GF-D8 (cell line): ENCODE data around the gene MEIS2.
"Not testable (repeated sequence)": the region's sequence is repeated elsewhere in the genome, so short reads cannot be mapped to it uniquely, and the experiment has no call there.

Experiments
- DNase-seq: peaks from one replicate; lab custom pipeline; 2025; lab: John Stamatoyannopoulos, UW

Gene MEIS2

DNA sequence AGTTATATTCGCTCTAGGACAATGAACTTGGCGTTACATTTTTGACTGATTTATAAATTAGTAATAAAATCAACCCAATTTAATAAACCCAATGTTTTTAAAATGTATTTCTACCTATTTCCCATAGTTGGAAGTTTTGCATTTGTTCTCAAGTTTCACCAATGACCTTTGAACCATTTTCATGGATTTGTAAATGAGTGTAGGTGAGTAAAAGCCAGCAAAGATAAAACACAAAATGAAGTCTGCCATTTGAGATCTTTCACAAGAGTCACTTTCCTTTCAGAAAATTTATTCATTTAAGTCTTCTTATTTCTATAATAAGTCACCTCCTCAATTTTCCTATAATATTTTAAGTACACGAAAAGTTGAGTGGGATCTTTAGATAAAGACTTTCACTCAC lies 92.1 kb downstream of the MEIS2 start:
- DNase-seq: no peak

DNA sequence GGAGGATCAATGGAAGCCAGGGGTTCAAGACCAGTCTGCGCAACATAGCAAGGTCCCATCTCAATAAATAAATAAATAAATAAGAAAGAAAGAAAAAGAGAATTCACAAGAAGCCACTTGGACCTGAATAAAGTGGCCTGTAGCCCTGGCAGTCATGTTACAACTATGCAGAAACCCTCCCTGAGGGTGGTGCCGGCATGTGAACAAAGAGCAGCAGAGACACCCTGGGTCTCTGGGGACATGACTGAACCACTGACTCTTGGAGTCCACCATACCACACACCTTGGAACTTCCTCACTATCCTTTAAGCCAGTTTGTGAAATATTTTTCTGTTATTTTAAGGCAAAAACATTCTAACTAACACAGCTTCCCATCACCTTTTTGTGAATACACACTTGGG lies 93.0 kb downstream of the MEIS2 start:
- DNase-seq: no peak

DNA sequence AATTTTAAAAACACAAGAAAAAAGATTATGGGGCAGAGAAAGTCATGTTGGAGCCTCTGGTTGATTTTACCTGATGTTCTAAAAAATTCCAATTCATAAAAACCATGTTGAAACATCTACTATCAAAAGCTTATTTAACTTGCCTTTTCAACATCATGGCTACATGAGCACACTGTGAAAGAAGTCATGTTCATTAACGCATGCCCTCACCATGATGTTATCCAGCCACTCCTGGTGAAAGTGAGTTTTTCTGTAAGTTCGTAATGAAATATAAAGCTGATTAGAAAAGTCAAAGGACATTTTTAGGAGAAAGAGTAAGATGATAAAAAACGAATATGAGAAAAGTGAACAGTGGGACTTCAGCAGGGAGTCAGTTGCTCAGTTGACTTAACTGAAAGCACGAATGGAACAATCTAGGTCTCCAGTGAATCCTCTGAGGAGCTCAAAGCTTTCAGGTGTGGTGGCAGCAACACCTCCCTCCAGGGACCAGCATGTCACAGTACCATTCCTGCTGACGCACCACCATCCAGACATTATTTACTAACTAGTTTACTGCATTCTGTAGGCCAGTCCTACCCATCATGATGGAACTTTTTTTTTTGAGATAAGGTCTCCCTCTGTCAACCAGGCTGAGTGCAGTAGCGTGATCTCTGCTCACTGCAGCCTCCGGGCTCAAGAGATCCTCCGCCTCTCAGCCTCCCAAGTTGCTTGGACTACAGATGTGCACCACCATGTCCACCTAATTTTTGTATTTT lies 95.2 kb downstream of the MEIS2 start:
- no peak for DNase-seq

DNA sequence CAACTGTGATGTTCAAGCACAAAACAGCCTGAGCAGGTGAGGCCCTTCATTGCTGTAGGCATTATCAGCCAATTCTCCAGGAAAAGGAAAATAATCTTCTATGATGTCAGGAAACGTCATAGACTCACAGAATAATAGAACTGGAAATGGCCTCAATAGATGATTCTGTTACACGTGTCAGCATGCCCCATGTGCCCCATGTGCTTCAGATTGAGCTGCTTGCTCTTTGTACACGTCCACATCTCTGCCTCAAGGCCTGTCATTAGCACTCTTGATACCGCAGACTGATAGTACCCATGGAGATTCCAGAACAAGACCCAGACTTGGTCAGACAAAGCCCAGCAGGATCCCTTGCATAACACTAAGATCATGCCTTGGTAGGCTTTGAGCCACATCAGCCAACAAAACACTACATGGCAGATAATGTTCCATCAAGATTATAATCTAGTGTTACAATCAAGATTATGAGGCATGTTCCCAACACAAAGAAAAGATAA lies 95.9 kb downstream of the MEIS2 start:
- no peak for DNase-seq

DNA sequence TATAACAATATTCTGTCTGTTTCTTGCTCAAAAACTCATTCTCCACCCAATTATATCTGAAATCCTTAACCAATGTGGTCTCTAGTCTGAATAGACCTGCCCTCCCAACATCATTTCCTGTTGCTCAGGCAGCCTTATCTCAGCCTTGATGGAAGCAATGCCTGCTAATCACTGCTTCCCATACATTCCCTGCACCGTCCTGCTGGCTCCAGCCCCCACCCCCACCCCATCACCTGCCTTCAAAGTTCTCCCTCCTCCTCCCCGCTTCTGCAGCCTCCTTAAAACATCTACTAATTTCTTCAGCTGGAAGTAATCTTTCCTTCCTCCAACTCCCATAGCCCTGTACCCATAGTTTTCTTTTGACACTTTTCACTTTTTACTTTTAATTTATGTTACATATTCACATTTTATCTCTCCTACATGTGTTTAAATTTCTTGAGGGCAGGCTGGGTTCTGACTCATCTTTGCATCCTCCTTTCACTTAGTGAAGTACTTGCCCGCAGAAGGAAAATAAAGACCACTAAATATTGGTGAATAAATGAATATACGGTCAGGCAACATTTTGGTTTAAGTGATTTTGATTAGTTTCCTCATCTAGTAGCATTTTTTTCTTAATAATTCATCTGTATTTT lies 98.2 kb downstream of the MEIS2 start:
- no peak for DNase-seq

DNA sequence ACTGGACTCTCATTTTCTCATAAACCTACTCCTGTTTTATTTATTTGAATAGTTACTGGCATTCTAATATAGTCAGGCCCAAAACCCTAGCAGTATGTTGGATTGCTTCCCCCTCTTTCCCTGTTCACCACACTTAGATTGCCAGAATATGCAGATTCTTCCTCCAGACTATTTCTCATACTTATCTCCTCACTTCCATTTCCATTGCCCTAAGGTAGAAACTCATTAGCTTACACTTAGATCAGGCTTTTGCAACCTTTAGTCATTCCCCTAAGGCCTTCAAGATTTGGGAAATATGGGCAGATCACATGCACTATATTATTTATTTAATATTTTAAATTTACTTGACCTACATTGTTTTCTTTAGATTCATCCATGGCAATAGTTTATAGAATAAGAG lies 98.9 kb downstream of the MEIS2 start:
- DNase-seq: no peak

DNA sequence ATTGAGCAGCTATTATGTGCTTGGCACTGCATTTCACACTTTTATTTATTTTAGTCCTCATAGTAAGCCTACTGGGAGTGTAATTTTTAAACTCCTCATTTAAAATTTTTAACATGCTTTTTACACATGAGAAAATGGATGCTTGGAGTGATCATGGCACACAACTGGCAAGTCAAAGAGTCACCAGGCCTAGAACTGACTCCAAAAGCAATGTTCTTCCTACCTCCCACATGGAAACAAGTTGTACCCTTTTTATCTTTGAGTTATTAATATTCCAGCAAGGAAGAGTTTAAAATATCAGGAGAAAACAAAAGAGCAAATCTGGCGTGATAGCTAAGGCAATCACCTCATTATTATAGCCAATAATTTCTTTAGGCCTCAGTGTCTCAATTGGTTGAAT lies 100.6 kb downstream of the MEIS2 start:
- DNase-seq: no peak

DNA sequence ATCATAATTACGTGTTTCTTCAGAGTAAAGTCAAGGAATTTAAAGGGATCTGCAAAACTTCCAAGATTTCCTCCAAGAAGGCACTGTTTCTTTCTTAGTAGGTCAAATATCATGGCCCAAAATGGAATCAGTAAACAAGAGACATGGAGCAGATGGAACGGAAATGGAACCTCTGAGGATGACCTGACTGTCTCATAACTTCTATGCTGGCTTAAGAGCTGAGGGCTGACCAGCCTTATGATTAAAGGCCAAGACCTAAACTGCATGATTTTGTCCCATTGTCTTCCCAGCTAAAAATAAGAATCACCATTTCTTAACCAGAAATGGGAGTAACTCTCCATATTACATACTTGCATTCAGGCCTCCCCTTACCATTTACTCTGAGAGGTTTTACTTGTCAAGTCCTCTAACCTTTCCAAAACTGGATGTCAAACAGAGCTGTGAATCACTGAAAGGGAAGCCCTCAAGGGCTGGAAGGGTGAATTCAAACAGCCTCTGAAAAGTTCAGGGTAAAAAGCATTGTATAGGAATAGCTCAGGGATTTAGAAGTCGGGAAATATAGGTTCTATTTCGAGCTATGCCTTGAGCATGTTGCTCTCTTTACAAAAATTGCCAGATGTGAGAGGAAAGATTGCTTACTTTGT lies 103.7 kb downstream of the MEIS2 start:
- no peak for DNase-seq

DNA sequence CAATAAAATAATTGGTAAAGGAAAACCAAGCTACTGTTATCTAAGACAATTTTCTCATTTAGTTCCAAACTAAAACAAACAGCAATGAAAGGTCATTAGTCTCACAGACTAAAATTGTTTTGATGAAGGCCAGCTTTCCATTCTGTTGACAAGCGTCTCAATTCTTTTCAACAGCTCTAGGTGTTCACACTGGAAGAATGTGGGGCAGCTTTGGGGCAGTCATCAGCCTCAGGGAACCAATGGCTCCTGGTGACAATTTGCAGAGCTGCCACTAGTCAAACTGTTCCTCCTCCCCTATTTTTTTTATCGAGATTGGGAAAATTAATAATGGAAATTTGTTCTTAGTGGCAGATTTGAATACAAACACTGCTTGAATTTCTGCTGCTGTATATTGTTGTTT lies 104.2 kb downstream of the MEIS2 start:
- no peak for DNase-seq

DNA sequence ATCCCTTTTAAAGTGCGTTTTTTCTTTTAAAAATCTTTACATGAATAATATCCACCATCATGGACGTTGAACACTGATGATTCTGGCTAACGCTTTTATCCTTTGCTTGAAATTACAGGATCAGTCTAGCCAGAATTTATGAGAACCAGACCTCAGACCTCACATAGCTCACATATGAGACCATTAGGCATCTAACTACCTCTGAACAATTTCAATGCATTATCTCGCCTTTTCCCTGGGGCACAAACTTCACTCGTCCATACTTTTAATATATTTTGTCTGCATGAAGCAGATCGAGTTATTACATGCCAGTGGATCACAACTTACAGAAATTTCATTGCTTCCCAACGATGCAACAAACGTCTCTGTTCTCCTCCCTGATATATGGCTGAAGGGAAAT lies 105.6 kb downstream of the MEIS2 start:
- no peak for DNase-seq

DNA sequence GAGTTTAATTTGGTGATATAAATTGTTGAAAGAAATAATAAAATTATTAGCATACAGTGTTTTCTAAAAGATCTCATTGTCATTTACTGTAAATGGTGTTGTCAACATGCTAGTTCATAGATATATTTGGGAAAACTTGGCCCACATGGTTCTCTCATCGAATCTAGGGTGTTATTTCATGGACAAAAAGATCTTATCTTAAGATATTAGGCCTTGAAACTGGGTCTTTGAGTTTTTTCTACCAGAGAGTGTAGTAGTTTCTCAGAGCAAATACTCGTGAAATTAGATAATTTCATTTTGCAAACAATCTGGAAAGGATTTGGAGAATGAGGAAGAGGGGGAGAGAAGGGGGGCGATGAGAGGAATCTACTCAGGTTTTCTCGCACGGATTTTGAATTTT lies 107.9 kb downstream of the MEIS2 start:
- DNase-seq: no peak

DNA sequence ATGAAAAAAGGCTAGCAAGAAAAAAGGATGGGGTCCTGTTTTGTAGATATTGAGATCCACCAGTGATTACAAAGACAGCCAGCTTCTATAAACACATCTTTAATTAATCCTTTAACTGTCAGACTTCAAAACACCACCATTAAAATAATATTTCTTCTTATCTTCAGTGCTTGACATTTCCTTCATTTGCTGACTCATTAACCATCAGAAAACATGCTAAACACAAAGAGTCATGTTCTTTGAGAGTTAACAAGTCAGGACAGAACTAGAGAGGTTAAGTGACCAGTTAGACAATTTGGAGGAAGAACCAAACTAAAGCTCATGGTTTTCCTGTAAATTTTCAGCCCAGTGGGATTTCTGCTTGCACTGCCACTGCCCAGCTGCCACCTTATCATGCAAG lies 111.4 kb downstream of the MEIS2 start:
- no peak for DNase-seq

DNA sequence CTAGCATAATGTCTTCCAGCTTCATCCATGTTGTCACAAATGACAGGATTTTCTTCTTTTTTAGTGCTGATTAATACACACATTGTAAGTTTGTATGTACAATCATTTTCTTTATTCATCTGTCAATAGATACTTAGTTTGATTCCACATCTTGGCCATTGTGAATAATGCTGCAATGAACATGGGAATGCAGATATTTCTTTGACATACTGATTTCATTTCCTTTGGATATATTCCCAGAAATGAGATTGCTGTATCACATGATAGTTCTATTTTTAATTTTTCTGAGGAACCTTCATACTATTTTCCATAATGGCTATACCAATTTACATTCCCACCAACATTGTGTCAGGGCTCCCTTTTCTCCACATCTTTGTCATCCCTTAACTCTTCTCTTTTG lies 117.9 kb downstream of the MEIS2 start:
- DNase-seq: no peak

DNA sequence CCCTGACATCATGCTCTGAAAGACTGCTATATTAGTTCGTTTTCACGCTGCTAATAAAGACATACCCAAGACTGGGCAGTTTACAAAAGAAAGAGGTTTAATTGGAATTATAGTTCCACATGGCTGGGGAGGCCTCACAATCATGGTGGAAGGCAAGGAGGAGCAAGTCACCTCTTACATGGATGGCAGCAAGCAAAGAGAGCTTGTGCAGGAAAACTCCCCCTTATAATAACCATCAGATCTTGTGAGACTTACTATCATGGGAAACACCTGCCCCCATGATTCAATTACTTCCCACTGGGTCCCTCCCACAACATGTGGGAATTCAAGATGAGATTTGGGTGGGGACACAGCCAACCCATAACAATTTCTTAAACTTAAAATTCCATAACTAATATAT lies 120.1 kb downstream of the MEIS2 start:
- not testable (repeated sequence) for DNase-seq

DNA sequence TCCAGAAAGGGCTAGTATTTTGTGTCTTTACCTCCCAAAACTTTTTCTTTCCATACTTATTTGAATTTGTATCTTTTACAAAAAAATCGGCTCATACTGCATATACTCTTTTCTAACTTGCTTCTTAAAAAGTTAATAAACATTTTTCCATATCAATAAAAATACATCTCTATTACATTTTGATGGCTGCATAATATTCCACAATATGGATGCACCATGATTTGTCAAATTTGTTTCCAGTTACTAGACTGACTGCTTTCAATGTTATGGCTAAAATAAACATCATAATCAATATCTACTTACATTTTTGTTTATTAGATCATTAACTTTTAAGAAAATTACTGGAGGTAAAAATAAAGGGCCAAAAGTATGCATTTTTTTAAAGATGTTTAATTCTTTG lies 121.7 kb downstream of the MEIS2 start:
- DNase-seq: no peak

DNA sequence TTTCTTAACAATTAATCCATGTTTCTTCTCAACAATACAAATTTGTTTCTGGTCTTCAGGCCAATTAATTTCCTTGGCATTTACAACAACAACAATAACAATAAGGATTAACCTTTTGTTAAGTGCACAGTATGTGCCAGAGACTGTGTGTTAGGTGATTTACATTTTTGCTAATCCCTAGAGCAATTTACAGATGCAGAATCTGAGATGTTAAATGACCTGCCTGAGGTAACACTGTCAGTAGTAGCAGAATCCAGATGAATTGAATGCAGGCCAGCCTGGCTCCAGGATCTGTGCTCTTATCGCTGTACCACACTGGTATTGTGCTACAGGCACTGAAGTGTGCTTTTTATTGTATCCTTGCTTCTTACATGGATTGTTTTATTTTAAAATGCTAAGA lies 122.2 kb downstream of the MEIS2 start:
- DNase-seq: no peak

DNA sequence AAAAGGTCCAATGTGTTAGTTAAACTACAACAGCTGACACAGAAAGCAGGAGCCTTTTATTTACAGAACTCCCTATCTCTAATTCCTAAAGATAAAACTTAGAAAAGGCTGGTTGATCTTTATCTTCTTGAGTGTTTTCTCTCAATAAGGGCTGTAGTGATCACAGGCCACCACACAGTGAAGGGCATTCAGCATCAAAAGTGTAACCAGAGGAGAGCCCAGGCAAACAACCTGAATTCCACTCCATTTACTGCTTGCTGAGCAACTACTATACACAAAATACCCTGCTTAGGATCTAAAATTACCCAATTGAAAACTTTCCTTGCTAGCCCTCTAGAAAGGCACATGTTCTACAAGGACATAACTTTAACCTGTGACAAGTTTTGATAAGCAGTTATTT lies 122.7 kb downstream of the MEIS2 start:
- no peak for DNase-seq

DNA sequence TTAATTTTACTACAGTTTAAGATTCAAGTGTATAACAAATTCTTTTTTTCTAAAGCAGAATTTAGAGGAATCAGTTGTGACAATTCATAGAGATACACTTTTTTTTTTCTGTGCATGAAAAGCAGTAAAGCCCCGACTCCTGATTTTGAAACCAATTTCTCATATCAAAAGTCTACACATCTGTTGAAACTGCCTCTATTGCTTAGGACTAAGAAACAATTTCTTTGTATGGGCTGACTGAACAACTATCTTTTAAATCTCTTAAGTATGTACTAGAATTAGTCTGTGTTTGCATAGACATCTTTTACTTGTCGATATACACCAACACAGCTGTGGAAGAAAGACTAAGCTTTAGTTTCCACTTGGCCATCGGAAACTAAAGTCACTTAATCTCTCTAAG lies 127.6 kb downstream of the MEIS2 start:
- no peak for DNase-seq

DNA sequence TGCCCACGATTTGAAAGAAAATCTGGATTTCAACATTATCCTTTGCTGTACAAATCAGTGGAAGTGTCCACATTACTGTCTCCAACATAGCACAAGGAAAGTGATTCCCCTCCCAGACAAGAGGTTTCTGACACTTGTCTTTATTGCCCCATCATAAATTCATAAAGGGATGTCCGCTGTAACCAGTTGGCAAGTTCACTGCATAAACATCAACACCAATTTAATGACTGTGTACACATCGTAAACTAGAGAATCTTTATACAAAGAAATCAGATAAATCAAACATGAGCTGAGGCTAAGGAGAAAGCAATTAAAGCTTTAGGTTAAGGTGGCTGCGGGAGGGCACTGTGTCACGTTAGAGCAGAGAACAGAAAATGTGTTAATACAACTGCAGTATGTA lies 129.8 kb downstream of the MEIS2 start:
- no peak for DNase-seq

DNA sequence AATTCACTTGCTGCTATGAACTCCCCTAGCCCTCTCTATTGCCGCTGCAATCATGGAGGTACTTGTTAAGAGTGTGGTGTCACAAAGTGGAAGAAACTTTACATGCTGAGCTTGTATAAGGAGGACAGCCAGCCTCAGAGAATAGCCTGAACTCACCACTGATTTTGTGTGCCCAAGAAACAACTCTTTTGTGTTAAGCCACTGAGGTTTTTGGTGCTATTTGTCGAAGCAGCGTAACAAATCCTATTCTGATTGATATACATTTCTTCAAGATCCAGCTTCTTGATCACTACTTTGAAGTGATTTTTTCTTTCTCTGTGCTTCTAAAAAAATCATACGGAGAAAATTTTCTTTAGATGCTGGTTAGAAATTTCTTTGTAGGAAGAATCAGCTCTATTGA lies 132.4 kb downstream of the MEIS2 start:
- DNase-seq: no peak

DNA sequence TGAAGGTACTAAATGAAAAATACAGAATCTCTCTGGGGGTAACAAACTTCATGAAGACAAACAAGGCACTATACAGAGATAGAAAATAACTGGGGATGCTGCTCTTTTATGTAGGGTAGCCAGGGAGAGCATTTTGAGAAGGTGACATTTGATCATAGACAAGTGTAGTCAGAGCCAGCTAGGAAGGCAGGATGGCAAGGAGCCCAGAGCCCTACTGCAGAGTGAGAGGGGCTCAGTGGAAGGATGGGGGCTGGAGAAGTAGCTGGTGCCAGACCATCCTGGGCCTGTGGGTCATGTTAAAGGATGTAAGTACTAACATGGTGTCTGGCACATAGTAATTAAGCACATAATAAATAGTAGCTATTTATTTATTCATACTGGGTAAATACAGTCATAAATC lies 133.6 kb downstream of the MEIS2 start:
- DNase-seq: no peak

DNA sequence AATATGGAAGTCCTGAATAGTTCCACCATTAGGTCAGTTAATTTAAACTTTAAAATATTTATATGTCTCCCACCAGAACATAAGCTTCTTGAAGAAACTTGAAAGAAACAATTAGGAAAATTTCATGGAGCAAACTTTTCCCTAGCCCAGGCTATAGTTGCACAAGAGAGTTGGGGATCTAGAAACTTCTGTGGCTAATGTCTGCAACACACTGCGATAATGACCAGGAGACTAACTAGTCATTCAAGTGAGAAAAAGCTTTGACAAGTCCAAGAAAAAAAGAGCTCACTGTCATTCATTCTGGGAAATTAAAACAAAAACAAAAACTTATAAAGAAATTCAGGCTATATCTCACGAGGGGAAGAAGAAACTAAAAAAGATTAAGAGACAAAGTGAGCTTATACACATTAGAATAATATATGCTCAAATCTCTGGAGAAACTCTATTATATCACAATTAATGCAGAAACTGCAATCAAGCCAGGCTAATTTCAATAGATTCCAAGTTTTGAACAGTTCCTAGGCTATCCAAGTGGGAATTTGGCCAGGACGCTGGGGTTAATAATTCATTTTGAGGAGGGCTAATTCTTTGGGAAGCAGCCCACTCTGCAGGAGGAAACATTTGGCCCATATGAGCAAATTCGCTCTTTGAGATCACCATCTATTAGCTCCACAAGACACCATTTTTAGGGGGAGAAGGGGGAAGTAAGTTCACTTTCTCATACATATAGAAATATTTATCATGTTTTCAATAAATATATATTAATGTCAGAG lies 134.6 kb downstream of the MEIS2 start:
- no peak for DNase-seq

DNA sequence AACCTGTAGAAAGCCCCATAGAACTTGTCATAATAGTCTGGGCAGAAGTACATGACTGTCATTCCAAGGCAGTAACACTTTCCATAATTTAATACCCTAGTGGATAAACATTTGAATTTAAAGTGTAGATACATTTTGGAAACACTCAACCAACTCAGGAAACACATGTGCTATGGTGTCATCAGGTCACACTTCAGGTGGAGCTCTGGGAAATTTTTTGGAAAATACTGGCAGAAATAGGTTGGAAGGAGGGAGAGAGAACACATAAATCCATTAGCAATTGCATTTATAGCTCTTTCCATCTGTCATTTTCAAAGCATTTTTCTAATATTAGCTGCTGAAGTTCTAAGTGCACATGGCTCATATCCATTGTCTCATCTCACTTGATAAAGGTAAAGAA lies 135.7 kb downstream of the MEIS2 start:
- no peak for DNase-seq
